Esophagus (tissue), 2 donors: ENCODE measurements around the gene ARHGAP24. TPM values are rescaled to one million over a fixed set of nuclear protein-coding genes. Genes with fewer than 3 reads are reported as not detected.

Source experiments
- H3K27ac ChIP-seq, 2 donors: one replicate each; pipeline ENCODE4 v1.5.1; 2013; ENCODE audit warnings: low read depth in 2 of 2, mild to moderate bottlenecking in 2 of 2, inconsistent platforms in 1 of 2, low read length in 1 of 2, moderate library complexity in 1 of 2
- H3K27me3 ChIP-seq, 2 donors: one replicate each; pipeline ENCODE4 v1.6.1; 2013; ENCODE audit warnings: low read length in 2 of 2, control low read depth in 1 of 2, mild to moderate bottlenecking in 1 of 2; ENCODE audit not compliant: insufficient read depth in 2 of 2, control insufficient read depth in 1 of 2
- H3K36me3 ChIP-seq, 2 donors: one replicate each; pipeline ENCODE4 v1.6.1; 2013; ENCODE audit warnings: low read length in 1 of 2; ENCODE audit not compliant: control insufficient read depth in 2 of 2, insufficient read depth in 2 of 2
- H3K4me1 ChIP-seq, 2 donors: one replicate each; pipeline ENCODE4 v1.6.1; 2013; ENCODE audit warnings: low read length in 1 of 2; ENCODE audit not compliant: control insufficient read depth in 2 of 2, insufficient read depth in 2 of 2
- H3K4me3 ChIP-seq, 2 donors: one replicate each; pipeline ENCODE4 v1.5.1; 2013; ENCODE audit warnings: low read length in 2 of 2, mild to moderate bottlenecking in 2 of 2, low read depth in 1 of 2, moderate library complexity in 1 of 2
- H3K9me3 ChIP-seq, 2 donors: one replicate each; pipeline ENCODE4 v1.6.1; 2013; ENCODE audit warnings: mild to moderate bottlenecking in 2 of 2, low read depth in 1 of 2, low read length in 1 of 2, moderate library complexity in 1 of 2; ENCODE audit not compliant: control insufficient read depth in 2 of 2, insufficient read depth in 1 of 2
- WGBS, 2 donors: extraction: QIAGEN DNeasy Blood & Tissue Kit; methylation state at CpG; one replicate each; pipeline ENCODE4 v1.1.7; 2013; 5-methylcytosine and 5-hydroxymethylcytosine counted together
- polyA plus RNA-seq, 2 donors: library from polyadenylated mRNA; stranded (reverse); fragments of 200-250 nt; gene quantifications; one replicate each; pipeline ENCODE4 v1.2.3, GENCODE V29; 2013
- donor health status: healthy with polysubstance abuse.
- donor health status: Bipolar disorder and iron deficiency.

The ARHGAP24 gene
- polyA plus RNA-seq, 2 donors: 2.0 to 2.8 TPM

DNA sequence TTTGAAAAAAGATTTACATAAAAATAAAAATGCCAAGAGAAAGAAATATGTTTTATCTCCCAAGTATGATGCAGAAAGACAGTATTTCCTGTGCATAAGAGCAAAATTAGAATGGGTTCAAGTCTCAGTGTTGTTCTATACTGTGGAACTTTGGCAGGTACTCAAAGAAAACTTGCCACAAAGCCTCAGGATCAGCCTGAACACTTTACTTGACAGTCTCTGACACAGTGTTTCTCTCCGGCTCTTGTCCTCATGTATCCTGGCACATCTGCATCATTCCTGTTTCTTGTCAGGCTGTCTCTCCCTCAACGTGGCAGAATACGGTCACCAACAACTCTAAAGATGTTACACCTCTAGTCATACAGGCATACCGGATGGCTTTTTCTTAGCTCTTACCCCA lies 273.7 kb downstream of the ARHGAP24 start:
- no peaks in the 10 kb centered on the region for H3K27me3 ChIP-seq
- no peak overlapping the region for H3K4me3 ChIP-seq
- no peak overlapping the region for H3K27ac ChIP-seq
- 58 to 71% methylated on average over 4 of the region's 4 CpGs for WGBS, 2 donors
- no peaks in the 10 kb centered on the region for H3K4me1 ChIP-seq
- H3K36me3 ChIP-seq: no peaks in the 10 kb centered on the region
- H3K9me3 ChIP-seq: no peaks in the 10 kb centered on the region

- H3K4me1 ChIP-seq: no peaks in the 10 kb centered on the region
- H3K27ac ChIP-seq: no peak overlapping the region
- no peaks in the 10 kb centered on the region for H3K9me3 ChIP-seq
- H3K27me3 ChIP-seq: no peaks in the 10 kb centered on the region
- WGBS, 2 donors: 46 to 55% methylated on average over 2 of the region's 2 CpGs
- H3K4me3 ChIP-seq: no peak overlapping the region
- H3K36me3 ChIP-seq: no peaks in the 10 kb centered on the region
These were observed 276.9 kb downstream of the ARHGAP24 start for GRCh38 chr4:85751866-85752265.

DNA sequence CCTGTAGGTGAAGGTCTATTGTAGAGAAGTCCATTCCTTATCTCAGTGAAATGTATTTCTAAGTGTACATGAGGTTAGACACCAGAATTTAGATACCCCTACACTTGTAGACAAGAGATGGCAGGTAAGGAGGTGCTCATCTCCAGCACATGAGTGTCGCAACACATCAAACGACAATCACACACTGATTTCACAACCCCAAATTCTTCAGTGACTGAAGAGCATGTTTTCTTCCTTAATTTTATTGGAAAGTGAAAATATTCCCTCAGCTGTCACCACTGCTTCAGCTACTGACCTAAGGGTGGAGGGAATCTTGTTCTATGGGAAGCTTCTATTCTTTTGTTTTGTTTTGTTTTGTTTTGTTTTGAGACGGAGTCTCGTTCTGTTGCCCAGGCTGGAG lies 280.3 kb downstream of the ARHGAP24 start:
- H3K4me3 ChIP-seq: no peak overlapping the region
- no peaks in the 10 kb centered on the region for H3K4me1 ChIP-seq

DNA sequence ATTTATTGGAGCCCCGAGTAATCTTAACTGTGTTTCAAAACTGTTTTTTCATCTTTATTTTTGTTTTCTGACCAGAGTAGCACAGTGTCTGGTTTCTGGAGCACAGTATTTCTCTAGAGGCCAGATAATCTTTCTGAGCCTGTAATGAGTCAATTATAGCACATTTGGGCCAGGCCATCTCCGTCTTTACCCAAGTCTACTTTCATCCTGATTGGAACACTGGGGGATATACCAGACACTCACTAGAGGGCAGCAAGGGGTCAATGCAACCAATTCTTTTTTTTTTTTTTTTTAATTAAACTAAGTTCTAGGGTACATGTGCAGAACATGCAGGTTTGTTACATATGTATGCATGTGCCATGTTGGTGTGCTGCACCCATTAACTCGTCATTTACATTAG lies 282.0 kb downstream of the ARHGAP24 start:
- H3K4me1 ChIP-seq: no peaks in the 10 kb centered on the region
- H3K9me3 ChIP-seq: no peaks in the 10 kb centered on the region
- no peaks in the 10 kb centered on the region for H3K27me3 ChIP-seq
- WGBS, 2 donors: 68 to 77% methylated on average over 2 to 3 of the region's 3 CpGs
- no peak overlapping the region for H3K4me3 ChIP-seq
- H3K36me3 ChIP-seq: no peaks in the 10 kb centered on the region
- no peak overlapping the region for H3K27ac ChIP-seq

More for the DNA sequence above, 280.3 kb downstream of the ARHGAP24 start:
- no peaks in the 10 kb centered on the region for H3K27me3 ChIP-seq
- H3K36me3 ChIP-seq: no peaks in the 10 kb centered on the region
- 82 to 90% methylated on average over 3 to 4 of the region's 4 CpGs for WGBS, 2 donors
- H3K27ac ChIP-seq: no peak overlapping the region
- H3K9me3 ChIP-seq: no peaks in the 10 kb centered on the region

- Histone ChIP-seq H3K27me3 (no peaks in the 10 kb centered on the region), H3K4me1 (no peaks in the 10 kb centered on the region), H3K27ac (no peak overlapping the region), H3K9me3 (no peaks in the 10 kb centered on the region), H3K4me3 (no peak overlapping the region), H3K36me3 (no peaks in the 10 kb centered on the region)
- WGBS, 2 donors: 90 to 93% methylated on average over 3 of the region's 3 CpGs
These were observed 284.4 kb downstream of the ARHGAP24 start for GRCh38 chr4:85759388-85759787.

DNA sequence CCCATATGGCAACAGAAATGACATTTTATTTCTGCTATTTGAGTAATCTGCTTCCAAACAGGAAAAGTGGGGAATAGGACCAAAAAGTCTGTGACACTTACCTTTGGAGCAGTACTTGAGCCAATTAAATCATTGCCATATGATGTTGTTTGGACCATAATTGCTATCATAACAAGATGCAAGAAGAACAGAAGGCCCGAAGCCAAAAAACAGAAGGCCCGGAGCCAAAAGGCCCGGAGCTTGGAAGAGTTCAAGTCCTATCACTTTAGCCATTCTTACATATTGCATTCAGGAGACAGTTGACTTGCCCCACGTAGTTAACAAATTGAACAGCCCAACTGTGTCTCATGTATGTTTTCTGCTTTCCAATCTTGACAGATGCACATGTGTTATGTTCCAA lies 285.6 kb downstream of the ARHGAP24 start:
- Histone ChIP-seq H3K27ac (no peak overlapping the region), H3K4me3 (no peak overlapping the region), H3K27me3 (no peaks in the 10 kb centered on the region), H3K4me1 (no peaks in the 10 kb centered on the region), H3K9me3 (no peaks in the 10 kb centered on the region), H3K36me3 (no peaks in the 10 kb centered on the region)
- WGBS, 2 donors: 53 to 57% methylated on average over 4 of the region's 4 CpGs

GRCh38 chr4:85761803-85762528 lies 287.0 kb downstream of the ARHGAP24 start:
- no peak overlapping the region for H3K4me3 ChIP-seq

DNA sequence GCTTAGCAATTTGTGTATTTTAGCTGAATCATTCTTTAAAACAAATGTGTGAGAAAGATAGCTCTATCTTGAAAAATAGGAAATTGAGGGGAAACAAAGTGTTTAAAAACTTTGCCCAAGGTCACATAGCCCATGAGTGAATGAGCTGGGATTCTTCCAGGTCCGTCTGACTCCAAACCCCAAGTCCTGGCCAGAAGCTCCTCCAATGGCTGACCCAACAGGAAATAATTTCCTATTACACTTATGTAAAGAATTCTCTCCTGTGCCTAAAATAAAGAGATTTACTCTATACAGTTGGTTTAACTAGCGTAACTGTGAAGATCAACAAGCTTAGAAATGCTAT lies 287.6 kb downstream of the ARHGAP24 start:
- Histone ChIP-seq H3K4me3 (no peak overlapping the region), H3K27ac (no peak overlapping the region), H3K27me3 (no peaks in the 10 kb centered on the region), H3K4me1 (no peaks in the 10 kb centered on the region), H3K9me3 (no peaks in the 10 kb centered on the region), H3K36me3 (no peaks in the 10 kb centered on the region)
- 40 to 54% methylated on average over 2 of the region's 2 CpGs for WGBS, 2 donors

More at GRCh38 chr4:85761803-85762528, 287.0 kb downstream of the ARHGAP24 start:
- WGBS, 2 donors: 40 to 44% methylated on average over 7 of the region's 7 CpGs
- Histone ChIP-seq H3K4me1 (no peaks in the 10 kb centered on the region), H3K27me3 (no peaks in the 10 kb centered on the region), H3K36me3 (no peaks in the 10 kb centered on the region), H3K9me3 (no peaks in the 10 kb centered on the region), H3K27ac (no peak overlapping the region)

GRCh38 chr4:85763202-85763601 lies 288.3 kb downstream of the ARHGAP24 start:
- no peak overlapping the region for H3K27ac ChIP-seq
- 41 to 43% methylated on average over 2 of the region's 2 CpGs for whole genome bisulfite sequencing, 2 donors
- no peaks in the 10 kb centered on the region for H3K27me3 ChIP-seq
- H3K4me1 ChIP-seq: no peaks in the 10 kb centered on the region
- H3K9me3 ChIP-seq: no peaks in the 10 kb centered on the region
- H3K4me3 ChIP-seq: no peak overlapping the region
- no peaks in the 10 kb centered on the region for H3K36me3 ChIP-seq

- Histone ChIP-seq H3K4me3 (no peak overlapping the region), H3K27ac (no peak overlapping the region), H3K4me1 (no peaks in the 10 kb centered on the region), H3K36me3 (no peaks in the 10 kb centered on the region), H3K27me3 (no peaks in the 10 kb centered on the region), H3K9me3 (no peaks in the 10 kb centered on the region)
- 85 to 88% methylated on average over 1 of the region's 1 CpG for WGBS, 2 donors
These were observed 292.7 kb downstream of the ARHGAP24 start for GRCh38 chr4:85767649-85768048.
